ENCODE measurements around the gene PLA2G2D. TPM values are rescaled to one million over a fixed set of nuclear protein-coding genes. Genes with fewer than 3 reads are reported as not detected.

Gene PLA2G2D
- polyA plus RNA-seq, 2 donors = 0.02 TPM; not detected in 1

GRCh38 chr1:20108366-20109123 lies 10.8 kb downstream of the PLA2G2D start:
- Histone ChIP-seq H3K4me1 (ENCODE audit: control insufficient read depth in 2 of 2, insufficient read depth in 2 of 2, low read length in 1 of 2) (no peaks in the 10 kb centered on the region), H3K9me3 (ENCODE audit: control insufficient read depth in 2 of 2, insufficient read depth in 1 of 2, low read depth in 1 of 2, low read length in 1 of 2) (no peaks in the 10 kb centered on the region), H3K36me3 (ENCODE audit: control insufficient read depth in 2 of 2, insufficient read depth in 2 of 2, low read length in 1 of 2) (no peaks in the 10 kb centered on the region)

GRCh38 chr1:20107796-20108195 lies 11.5 kb downstream of the PLA2G2D start:
- 59 to 69% methylated on average over 4 of the region's 4 CpGs for WGBS, 2 donors
- Histone ChIP-seq H3K27me3 (ENCODE audit: control insufficient read depth in 1 of 2, insufficient read depth in 2 of 2, low read length in 2 of 2) (no peaks in the 10 kb centered on the region), H3K36me3 (ENCODE audit: control insufficient read depth in 2 of 2, insufficient read depth in 2 of 2, low read length in 1 of 2) (no peaks in the 10 kb centered on the region), H3K9me3 (ENCODE audit: control insufficient read depth in 2 of 2, insufficient read depth in 1 of 2, low read depth in 1 of 2, low read length in 1 of 2) (no peaks in the 10 kb centered on the region), H3K27ac (ENCODE audit: low read depth in 2 of 2, low read length in 1 of 2) (no peak overlapping the region), H3K4me3 (ENCODE audit: low read depth in 1 of 2, low read length in 2 of 2) (no peak overlapping the region), H3K4me1 (ENCODE audit: control insufficient read depth in 2 of 2, insufficient read depth in 2 of 2, low read length in 1 of 2) (no peaks in the 10 kb centered on the region)

More at GRCh38 chr1:20108366-20109123, 10.8 kb downstream of the PLA2G2D start:
- H3K27me3 ChIP-seq (ENCODE audit: control insufficient read depth in 1 of 2, insufficient read depth in 2 of 2, low read length in 2 of 2) = no peaks in the 10 kb centered on the region
- 57 to 61% methylated on average over 5 of the region's 5 CpGs for WGBS, 2 donors
- H3K27ac ChIP-seq (ENCODE audit: low read depth in 2 of 2, low read length in 1 of 2) = no peak overlapping the region
- no peak overlapping the region for H3K4me3 ChIP-seq (ENCODE audit: low read depth in 1 of 2, low read length in 2 of 2)

DNA sequence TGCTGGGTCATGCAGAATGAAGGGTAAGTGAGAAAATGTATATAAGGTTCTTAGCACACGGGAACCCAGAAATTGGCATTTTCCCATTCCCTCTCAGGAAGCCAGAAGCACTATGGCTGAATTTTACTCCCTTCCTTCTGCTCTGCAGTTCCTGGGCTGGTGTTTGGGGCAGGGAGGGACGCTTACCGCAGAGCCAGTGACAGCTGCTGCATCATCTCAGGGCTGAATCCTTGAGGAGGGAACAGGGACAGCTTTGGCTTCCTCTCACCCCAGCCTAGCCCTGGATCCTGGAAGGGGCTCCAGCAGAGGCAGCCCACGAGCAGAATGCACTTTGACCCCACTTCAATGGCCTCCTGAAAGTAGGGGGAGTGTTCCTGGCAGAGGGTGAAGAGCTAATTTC lies 12.0 kb downstream of the PLA2G2D start:
- 67 to 78% methylated on average over 4 of the region's 4 CpGs for WGBS, 2 donors
- H3K9me3 ChIP-seq (ENCODE audit: control insufficient read depth in 2 of 2, insufficient read depth in 1 of 2, low read depth in 1 of 2, low read length in 1 of 2) = no peaks in the 10 kb centered on the region
- no peak overlapping the region for H3K27ac ChIP-seq (ENCODE audit: low read depth in 2 of 2, low read length in 1 of 2)
- no peaks in the 10 kb centered on the region for H3K36me3 ChIP-seq (ENCODE audit: control insufficient read depth in 2 of 2, insufficient read depth in 2 of 2, low read length in 1 of 2)
- no peaks in the 10 kb centered on the region for H3K4me1 ChIP-seq (ENCODE audit: control insufficient read depth in 2 of 2, insufficient read depth in 2 of 2, low read length in 1 of 2)
- no peak overlapping the region for H3K4me3 ChIP-seq (ENCODE audit: low read depth in 1 of 2, low read length in 2 of 2)
- H3K27me3 ChIP-seq (ENCODE audit: control insufficient read depth in 1 of 2, insufficient read depth in 2 of 2, low read length in 2 of 2) = no peaks in the 10 kb centered on the region

DNA sequence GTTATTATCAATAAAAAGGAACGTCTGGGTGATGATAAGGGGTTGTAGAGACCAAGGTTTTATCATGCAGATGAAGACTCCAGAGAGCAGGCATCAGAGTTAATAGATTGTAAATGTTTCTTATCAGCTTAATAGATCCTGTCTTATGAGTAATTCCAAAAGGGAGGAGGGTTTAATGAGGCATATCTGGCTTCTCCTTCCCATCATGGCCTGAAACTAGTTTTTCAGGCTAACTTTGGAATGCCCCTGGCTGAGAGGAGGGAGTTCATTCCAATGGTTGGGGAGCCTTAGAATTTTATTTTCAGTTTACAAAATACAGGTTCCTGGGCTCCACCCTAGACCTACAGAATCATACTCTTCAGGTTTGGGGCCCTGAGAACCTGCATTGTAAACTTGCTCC lies 13.5 kb downstream of the PLA2G2D start:
- Histone ChIP-seq H3K27ac (ENCODE audit: low read depth in 2 of 2, low read length in 1 of 2) (no peak overlapping the region), H3K27me3 (ENCODE audit: control insufficient read depth in 1 of 2, insufficient read depth in 2 of 2, low read length in 2 of 2) (no peaks in the 10 kb centered on the region), H3K9me3 (ENCODE audit: control insufficient read depth in 2 of 2, insufficient read depth in 1 of 2, low read depth in 1 of 2, low read length in 1 of 2) (no peaks in the 10 kb centered on the region), H3K36me3 (ENCODE audit: control insufficient read depth in 2 of 2, insufficient read depth in 2 of 2, low read length in 1 of 2) (no peaks in the 10 kb centered on the region), H3K4me3 (ENCODE audit: low read depth in 1 of 2, low read length in 2 of 2) (no peak overlapping the region), H3K4me1 (ENCODE audit: control insufficient read depth in 2 of 2, insufficient read depth in 2 of 2, low read length in 1 of 2) (no peaks in the 10 kb centered on the region)
- WGBS, 2 donors = 19 to 38% methylated on average over 1 of the region's 1 CpG

DNA sequence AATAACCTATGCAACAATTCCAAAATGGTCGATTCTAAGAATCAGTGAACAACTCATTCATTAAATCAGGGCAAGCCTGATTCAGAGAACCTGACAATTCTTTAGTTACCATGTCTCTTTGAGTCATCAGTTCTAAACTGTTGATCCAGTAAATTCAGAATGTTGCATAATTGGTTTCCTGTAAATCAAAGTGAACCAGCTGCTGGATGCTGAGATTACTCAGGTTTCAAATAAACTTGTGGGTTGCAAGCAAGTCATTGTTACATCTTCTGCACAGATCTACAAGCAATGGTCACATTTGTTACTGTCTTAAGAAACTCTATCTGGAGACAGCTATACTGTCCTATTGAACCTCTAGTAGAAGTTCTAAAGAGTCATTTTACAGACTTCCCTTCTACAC lies 16.5 kb downstream of the PLA2G2D start:
- H3K36me3 ChIP-seq (ENCODE audit: control insufficient read depth in 2 of 2, insufficient read depth in 2 of 2, low read length in 1 of 2) = no peaks in the 10 kb centered on the region
- no peak overlapping the region for H3K27ac ChIP-seq (ENCODE audit: low read depth in 2 of 2, low read length in 1 of 2)
- no peaks in the 10 kb centered on the region for H3K27me3 ChIP-seq (ENCODE audit: control insufficient read depth in 1 of 2, insufficient read depth in 2 of 2, low read length in 2 of 2)
- WGBS, 2 donors = 43 to 62% methylated on average over 1 of the region's 1 CpG
- H3K4me1 ChIP-seq (ENCODE audit: control insufficient read depth in 2 of 2, insufficient read depth in 2 of 2, low read length in 1 of 2) = no peaks in the 10 kb centered on the region
- no peak overlapping the region for H3K4me3 ChIP-seq (ENCODE audit: low read depth in 1 of 2, low read length in 2 of 2)
- H3K9me3 ChIP-seq (ENCODE audit: control insufficient read depth in 2 of 2, insufficient read depth in 1 of 2, low read depth in 1 of 2, low read length in 1 of 2) = no peaks in the 10 kb centered on the region

- H3K9me3 ChIP-seq (ENCODE audit: control insufficient read depth in 2 of 2, insufficient read depth in 1 of 2, low read depth in 1 of 2, low read length in 1 of 2) = no peaks in the 10 kb centered on the region
- 43 to 44% methylated on average over 14 of the region's 14 CpGs for WGBS, 2 donors
- no peaks in the 10 kb centered on the region for H3K4me1 ChIP-seq (ENCODE audit: control insufficient read depth in 2 of 2, insufficient read depth in 2 of 2, low read length in 1 of 2)
- no peaks in the 10 kb centered on the region for H3K27me3 ChIP-seq (ENCODE audit: control insufficient read depth in 1 of 2, insufficient read depth in 2 of 2, low read length in 2 of 2)
- no peak overlapping the region for H3K27ac ChIP-seq (ENCODE audit: low read depth in 2 of 2, low read length in 1 of 2)
- no peaks in the 10 kb centered on the region for H3K36me3 ChIP-seq (ENCODE audit: control insufficient read depth in 2 of 2, insufficient read depth in 2 of 2, low read length in 1 of 2)
- H3K4me3 ChIP-seq (ENCODE audit: low read depth in 1 of 2, low read length in 2 of 2) = no peak overlapping the region
These were observed 18.5 kb downstream of the PLA2G2D start for GRCh38 chr1:20100632-20101355.

GRCh38 chr1:20099533-20099932 lies 19.8 kb downstream of the PLA2G2D start:
- Histone ChIP-seq H3K4me3 (ENCODE audit: low read depth in 1 of 2, low read length in 2 of 2) (no peak overlapping the region), H3K27me3 (ENCODE audit: control insufficient read depth in 1 of 2, insufficient read depth in 2 of 2, low read length in 2 of 2) (no peaks in the 10 kb centered on the region), H3K27ac (ENCODE audit: low read depth in 2 of 2, low read length in 1 of 2) (no peak overlapping the region), H3K36me3 (ENCODE audit: control insufficient read depth in 2 of 2, insufficient read depth in 2 of 2, low read length in 1 of 2) (no peaks in the 10 kb centered on the region), H3K9me3 (ENCODE audit: control insufficient read depth in 2 of 2, insufficient read depth in 1 of 2, low read depth in 1 of 2, low read length in 1 of 2) (no peaks in the 10 kb centered on the region), H3K4me1 (ENCODE audit: control insufficient read depth in 2 of 2, insufficient read depth in 2 of 2, low read length in 1 of 2) (no peaks in the 10 kb centered on the region)
- WGBS, 2 donors = 50 to 59% methylated on average over 3 of the region's 3 CpGs

GRCh38 chr1:20096840-20097447 lies 22.4 kb downstream of the PLA2G2D start:
- 79 to 83% methylated on average over 7 of the region's 7 CpGs for WGBS, 2 donors

DNA sequence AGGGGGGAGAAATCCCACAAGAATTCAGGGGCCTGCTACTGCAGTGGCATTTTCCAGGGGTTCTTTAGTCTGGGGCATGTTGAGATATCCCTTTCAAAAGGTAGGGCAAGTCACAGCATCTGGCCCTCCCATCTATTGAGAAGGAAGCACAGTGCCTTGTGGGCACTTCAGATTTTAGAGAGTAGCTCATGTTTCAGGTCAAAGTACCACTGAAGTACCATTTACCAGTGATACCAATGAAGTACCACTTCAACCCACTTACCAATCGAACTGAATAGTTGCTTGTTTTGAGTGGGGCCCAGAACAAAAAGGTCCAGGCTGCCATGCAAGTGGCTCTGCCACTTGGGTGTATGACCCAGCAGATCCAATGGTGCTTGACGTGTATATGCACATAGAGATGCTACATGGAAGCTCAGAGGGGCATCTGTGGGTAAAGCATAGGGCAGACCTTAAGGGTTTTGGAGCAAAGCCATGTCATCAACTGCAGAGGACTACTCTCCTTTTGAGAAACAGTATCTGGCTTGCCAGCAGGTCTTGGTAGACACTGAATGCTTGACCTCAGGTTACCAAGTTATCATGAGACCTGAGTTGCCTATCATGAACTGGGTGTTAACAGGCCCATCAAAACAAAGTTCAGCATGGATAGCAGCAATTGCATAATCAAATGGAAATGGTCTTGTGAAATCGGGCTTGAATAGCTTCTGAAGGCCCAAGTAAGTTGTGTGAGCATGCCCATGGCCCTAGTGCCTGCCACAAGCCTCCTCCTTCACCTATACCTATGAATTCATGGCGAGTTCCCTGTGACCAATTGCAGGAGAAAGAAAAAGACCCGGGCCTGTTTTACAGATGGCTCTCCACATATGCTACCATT lies 23.5 kb downstream of the PLA2G2D start:
- Histone ChIP-seq H3K27me3 (ENCODE audit: control insufficient read depth in 1 of 2, insufficient read depth in 2 of 2, low read length in 2 of 2) (no peaks in the 10 kb centered on the region), H3K27ac (ENCODE audit: low read depth in 2 of 2, low read length in 1 of 2) (no peak overlapping the region), H3K4me3 (ENCODE audit: low read depth in 1 of 2, low read length in 2 of 2) (no peak overlapping the region), H3K4me1 (ENCODE audit: control insufficient read depth in 2 of 2, insufficient read depth in 2 of 2, low read length in 1 of 2) (peaks cover 0 to 4% of the 10 kb centered on the region in 2 donors), H3K9me3 (ENCODE audit: control insufficient read depth in 2 of 2, insufficient read depth in 1 of 2, low read depth in 1 of 2, low read length in 1 of 2) (no peaks in the 10 kb centered on the region), H3K36me3 (ENCODE audit: control insufficient read depth in 2 of 2, insufficient read depth in 2 of 2, low read length in 1 of 2) (no peaks in the 10 kb centered on the region)
- 71 to 76% methylated on average over 5 of the region's 5 CpGs for WGBS, 2 donors

More at GRCh38 chr1:20096840-20097447, 22.4 kb downstream of the PLA2G2D start:
- Histone ChIP-seq H3K27me3 (ENCODE audit: control insufficient read depth in 1 of 2, insufficient read depth in 2 of 2, low read length in 2 of 2) (no peaks in the 10 kb centered on the region), H3K9me3 (ENCODE audit: control insufficient read depth in 2 of 2, insufficient read depth in 1 of 2, low read depth in 1 of 2, low read length in 1 of 2) (no peaks in the 10 kb centered on the region), H3K4me1 (ENCODE audit: control insufficient read depth in 2 of 2, insufficient read depth in 2 of 2, low read length in 1 of 2) (peaks cover 0 to 4% of the 10 kb centered on the region in 2 donors), H3K36me3 (ENCODE audit: control insufficient read depth in 2 of 2, insufficient read depth in 2 of 2, low read length in 1 of 2) (no peaks in the 10 kb centered on the region), H3K27ac (ENCODE audit: low read depth in 2 of 2, low read length in 1 of 2) (no peak overlapping the region), H3K4me3 (ENCODE audit: low read depth in 1 of 2, low read length in 2 of 2) (no peak overlapping the region)
